Upper lobe of left lung (tissue), 4 donors: Measurements from ENCODE around the gene AJAP1.

Experiments used
- POLR2AphosphoS5 ChIP-seq, 2 donors: sonication (generic); formaldehyde crosslinking; IDR thresholded peaks; one replicate each; pipeline ENCODE4 v1.5.1; 2017; ENCODE audit warnings: antibody characterized with exemption in 2 of 2
- TF ChIP-seq, protein P1 (sequence below), 6 experiments: fragments of 450-650 bp in 4 of 6; fragments of 200-600 bp in 2 of 6; sonication (generic) in 2 of 6; IDR thresholded peaks; one replicate each; pipeline ENCODE4 v1.5.1; 2016 to 2019; ENCODE audit warnings: antibody characterized with exemption in 6 of 6

DNA sequence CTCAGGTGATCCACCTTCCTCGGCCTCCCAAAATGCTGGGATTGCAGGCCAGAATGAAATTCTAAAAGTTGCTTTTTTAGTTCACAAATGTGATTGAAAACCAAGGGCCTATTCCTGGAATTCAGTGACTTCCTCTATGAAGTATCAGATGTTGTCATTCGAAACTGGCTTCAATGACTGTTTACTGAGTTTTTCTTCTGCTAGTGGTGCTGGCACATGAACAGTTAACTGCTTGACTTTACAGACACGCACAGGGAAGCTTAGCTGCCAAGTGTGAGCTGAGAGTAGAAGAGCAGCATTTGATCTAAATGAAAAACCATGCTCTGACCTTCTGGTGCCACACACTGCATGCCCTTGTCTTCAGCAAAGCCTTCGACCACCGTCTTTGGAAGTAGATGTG is 32.8 kb upstream of the AJAP1 start:
- TF ChIP-seq, protein P1, sequence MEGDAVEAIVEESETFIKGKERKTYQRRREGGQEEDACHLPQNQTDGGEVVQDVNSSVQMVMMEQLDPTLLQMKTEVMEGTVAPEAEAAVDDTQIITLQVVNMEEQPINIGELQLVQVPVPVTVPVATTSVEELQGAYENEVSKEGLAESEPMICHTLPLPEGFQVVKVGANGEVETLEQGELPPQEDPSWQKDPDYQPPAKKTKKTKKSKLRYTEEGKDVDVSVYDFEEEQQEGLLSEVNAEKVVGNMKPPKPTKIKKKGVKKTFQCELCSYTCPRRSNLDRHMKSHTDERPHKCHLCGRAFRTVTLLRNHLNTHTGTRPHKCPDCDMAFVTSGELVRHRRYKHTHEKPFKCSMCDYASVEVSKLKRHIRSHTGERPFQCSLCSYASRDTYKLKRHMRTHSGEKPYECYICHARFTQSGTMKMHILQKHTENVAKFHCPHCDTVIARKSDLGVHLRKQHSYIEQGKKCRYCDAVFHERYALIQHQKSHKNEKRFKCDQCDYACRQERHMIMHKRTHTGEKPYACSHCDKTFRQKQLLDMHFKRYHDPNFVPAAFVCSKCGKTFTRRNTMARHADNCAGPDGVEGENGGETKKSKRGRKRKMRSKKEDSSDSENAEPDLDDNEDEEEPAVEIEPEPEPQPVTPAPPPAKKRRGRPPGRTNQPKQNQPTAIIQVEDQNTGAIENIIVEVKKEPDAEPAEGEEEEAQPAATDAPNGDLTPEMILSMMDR (IDR thresholded peaks at IDR 0.05): no peak
- no peak for TF ChIP-seq POLR2AphosphoS5 (IDR thresholded peaks at IDR 0.05)
